SK-N-MC (cell line): ENCODE results near the gene C3orf18.

Source experiments
- EZH2 ChIP-seq: fragments of 200-600 bp; sonication (generic); IDR thresholded peaks from one replicate; pipeline ENCODE4 v1.6.1; 2017; ENCODE audit warnings: antibody characterized with exemption
- FOXP2 ChIP-seq: optimal IDR thresholded peaks from 2 replicates; pipeline ENCODE3; 2011; ENCODE audit warnings: mild to moderate bottlenecking, moderate library complexity; ENCODE audit not compliant: insufficient read depth; ENCODE audit errors: extremely low read length, control extremely low read depth
- POLR2AphosphoS5 ChIP-seq: IDR thresholded peaks from 2 replicates; pipeline ENCODE4 v1.6.1; 2012; ENCODE audit warnings: mild to moderate bottlenecking, low read depth, low read length, borderline replicate concordance

GRCh38 chr3:50536471-50537180 lies 30.9 kb downstream of the C3orf18 start:
- TF ChIP-seq EZH2 (no peak), POLR2AphosphoS5 (no peak), FOXP2 (no peak)
